NT2/D1 (cell line): Measurements from ENCODE around the gene RAB13.

Experiments
- SUZ12 ChIP-seq: IDR thresholded peaks from 2 replicates; pipeline ENCODE4 v1.6.1; 2011; ENCODE audit not compliant: insufficient read length, insufficient read depth; ENCODE audit errors: extremely low read depth
- ZNF274 ChIP-seq: IDR thresholded peaks from 2 replicates; pipeline ENCODE4 v1.6.1; 2011; ENCODE audit warnings: mild to moderate bottlenecking, low read depth, low read length

DNA sequence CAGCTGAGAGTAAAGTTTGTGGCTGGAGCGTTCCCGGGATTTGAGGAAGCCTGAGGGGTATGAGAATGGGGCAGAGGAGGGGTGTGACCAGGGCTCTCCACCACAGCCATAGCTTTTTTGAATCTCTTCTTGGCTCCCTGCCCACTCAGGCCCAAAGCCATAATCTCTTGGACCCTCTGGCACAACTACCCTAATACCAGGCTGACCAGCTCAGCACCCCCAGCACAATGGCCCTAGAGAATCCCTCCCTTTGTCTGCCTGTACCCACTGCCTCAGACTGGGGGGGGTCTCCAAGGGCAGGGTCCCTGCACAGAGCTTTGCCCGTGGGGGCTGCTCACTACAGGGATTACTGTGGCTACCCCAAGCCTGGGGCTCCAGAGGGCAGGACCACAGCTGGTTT, 47.1 kb downstream of the RAB13 start:
- no peak for TF ChIP-seq SUZ12
- no peak for TF ChIP-seq ZNF274
